GM19193 (cell line): Measurements from ENCODE around the gene SERPINI2.

Experiments used
- POLR2A ChIP-seq: IDR thresholded peaks from 4 replicates; pipeline ENCODE4 v1.6.1; 2011; ENCODE audit not compliant: insufficient read depth, insufficient read length; ENCODE audit errors: extremely low read depth

SERPINI2 gene

GRCh38 chr3:167466966-167467365 lies 6.9 kb downstream of the SERPINI2 start:
- no peak for TF ChIP-seq POLR2A

GRCh38 chr3:167456157-167456799 lies 17.6 kb downstream of the SERPINI2 start:
- TF ChIP-seq POLR2A, result no peak

- no peak for TF ChIP-seq POLR2A
These were observed 20.0 kb downstream of the SERPINI2 start for GRCh38 chr3:167453815-167454214.

GRCh38 chr3:167451282-167451681 lies 22.6 kb downstream of the SERPINI2 start:
- TF ChIP-seq POLR2A, result no peak

GRCh38 chr3:167450675-167451074 lies 23.2 kb downstream of the SERPINI2 start:
- no peak for TF ChIP-seq POLR2A

- no peak for TF ChIP-seq POLR2A
These were observed 23.6 kb downstream of the SERPINI2 start for GRCh38 chr3:167450195-167450594.

GRCh38 chr3:167445491-167445890 lies 28.4 kb downstream of the SERPINI2 start:
- TF ChIP-seq POLR2A, result no peak

GRCh38 chr3:167441256-167441655 lies 32.6 kb downstream of the SERPINI2 start:
- no peak for TF ChIP-seq POLR2A

- TF ChIP-seq POLR2A, result no peak
These were observed 36.3 kb downstream of the SERPINI2 start for GRCh38 chr3:167437428-167438139.

GRCh38 chr3:167409611-167410010 lies 64.2 kb downstream of the SERPINI2 start:
- no peak for TF ChIP-seq POLR2A

GRCh38 chr3:167406876-167407492 lies 66.9 kb downstream of the SERPINI2 start:
- TF ChIP-seq POLR2A, result no peak

- no peak for TF ChIP-seq POLR2A
These were observed 76.0 kb downstream of the SERPINI2 start for GRCh38 chr3:167397826-167398225.

GRCh38 chr3:167396075-167396474 lies 77.8 kb downstream of the SERPINI2 start:
- TF ChIP-seq POLR2A, result no peak

GRCh38 chr3:167394003-167394402 lies 79.8 kb downstream of the SERPINI2 start:
- TF ChIP-seq POLR2A, result no peak
